Measurements from ENCODE around the gene GFY.

DNA sequence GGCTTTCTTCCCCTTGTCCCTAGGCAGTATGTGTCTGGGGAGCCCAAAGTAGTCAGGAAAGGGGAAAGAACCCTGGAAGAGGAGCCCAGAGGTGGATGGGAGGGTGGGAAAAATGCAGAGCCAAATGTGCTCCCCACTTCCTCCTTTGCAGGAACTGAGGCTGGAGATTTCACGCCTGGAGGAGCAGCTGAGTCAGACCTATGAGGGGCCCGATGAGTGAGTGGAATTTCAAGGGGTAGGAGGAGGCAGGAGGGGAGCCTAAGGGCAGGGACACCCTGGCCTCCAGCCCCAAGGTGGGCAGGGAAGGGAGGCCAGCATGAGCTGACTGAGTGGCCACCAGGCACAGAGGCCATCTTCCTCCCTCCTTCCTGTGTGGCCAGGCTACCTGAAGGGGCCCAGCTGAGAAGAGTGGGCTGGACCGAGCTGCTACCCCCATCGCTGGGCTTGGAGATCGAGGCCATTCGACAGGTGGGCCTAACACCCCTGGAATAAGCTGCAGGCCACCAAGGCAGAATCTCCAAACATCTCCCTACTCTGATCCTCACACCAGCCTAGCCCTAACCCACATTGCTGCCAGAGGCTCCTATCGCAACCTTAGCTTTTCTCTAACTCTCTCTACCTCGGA is 16.3 kb upstream of the GFY start:
- TF ChIP-seq, protein P1, sequence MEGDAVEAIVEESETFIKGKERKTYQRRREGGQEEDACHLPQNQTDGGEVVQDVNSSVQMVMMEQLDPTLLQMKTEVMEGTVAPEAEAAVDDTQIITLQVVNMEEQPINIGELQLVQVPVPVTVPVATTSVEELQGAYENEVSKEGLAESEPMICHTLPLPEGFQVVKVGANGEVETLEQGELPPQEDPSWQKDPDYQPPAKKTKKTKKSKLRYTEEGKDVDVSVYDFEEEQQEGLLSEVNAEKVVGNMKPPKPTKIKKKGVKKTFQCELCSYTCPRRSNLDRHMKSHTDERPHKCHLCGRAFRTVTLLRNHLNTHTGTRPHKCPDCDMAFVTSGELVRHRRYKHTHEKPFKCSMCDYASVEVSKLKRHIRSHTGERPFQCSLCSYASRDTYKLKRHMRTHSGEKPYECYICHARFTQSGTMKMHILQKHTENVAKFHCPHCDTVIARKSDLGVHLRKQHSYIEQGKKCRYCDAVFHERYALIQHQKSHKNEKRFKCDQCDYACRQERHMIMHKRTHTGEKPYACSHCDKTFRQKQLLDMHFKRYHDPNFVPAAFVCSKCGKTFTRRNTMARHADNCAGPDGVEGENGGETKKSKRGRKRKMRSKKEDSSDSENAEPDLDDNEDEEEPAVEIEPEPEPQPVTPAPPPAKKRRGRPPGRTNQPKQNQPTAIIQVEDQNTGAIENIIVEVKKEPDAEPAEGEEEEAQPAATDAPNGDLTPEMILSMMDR (IDR thresholded peaks at IDR 0.05): no peak
- TF ChIP-seq POLR2A (IDR thresholded peaks at IDR 0.05): no peak

Data from tibial nerve (tissue), 3 donors.